Measurements from ENCODE around the gene GPR42. TPM values are rescaled to one million over a fixed set of nuclear protein-coding genes. Genes with fewer than 3 reads are reported as not detected.
"Not testable (repeated sequence)": the region's sequence is repeated elsewhere in the genome, so short reads cannot be mapped to it uniquely, and the experiment has no call there.

GPR42 gene
- total and polyA plus RNA-seq, 10 donors: 0.09 to 0.67 (median 0.63) TPM; not detected in 6

DNA sequence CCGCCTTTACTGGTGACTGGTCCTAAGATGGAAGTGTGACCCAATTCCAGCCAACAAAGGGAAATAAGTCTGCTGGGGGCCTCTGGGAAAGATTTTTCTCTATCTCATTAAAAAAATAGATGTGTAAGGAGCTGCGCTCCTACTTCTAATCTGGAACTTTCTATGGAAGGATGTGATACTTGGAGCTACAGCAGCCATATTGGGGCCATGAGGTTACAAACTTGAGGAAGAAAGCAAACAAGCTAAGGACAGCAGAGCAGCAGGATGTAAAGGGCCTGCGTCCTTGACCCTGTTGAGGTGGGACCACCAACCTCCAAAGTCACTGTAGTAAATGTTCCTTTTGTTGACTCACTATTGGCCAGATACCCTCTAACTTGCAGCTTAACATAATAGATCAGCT lies 7.5 kb downstream of the GPR42 start:
- H3K4me1 ChIP-seq: peaks cover 0 to 30% (median 12%) of the 10 kb centered on the region in 6 donors
- no peaks in the 10 kb centered on the region for H3K36me3 ChIP-seq
- no peak for DNase-seq
- intact Hi-C loops (cut with DNase I; ENCODE audit: low total_unique reads): no loop called here
- H3K27me3 ChIP-seq (replicated peaks in 1 of 7): peaks cover 0 to 12% (median 0%) of the 10 kb centered on the region in 7 donors
- 91 to 97% (median 96%) methylated on average over 3 of the region's 3 CpGs for WGBS, 5 donors
- no peak overlapping the region for H3K27ac ChIP-seq
- peaks cover 0 to 6% (median 0%) of the 10 kb centered on the region in 8 donors for H3K9me3 ChIP-seq
- no peak for TF ChIP-seq POLR2A (IDR thresholded peaks at IDR 0.05)
- TF ChIP-seq POLR2AphosphoS5 (IDR thresholded peaks at IDR 0.05): no peak
- TF ChIP-seq, protein P1, sequence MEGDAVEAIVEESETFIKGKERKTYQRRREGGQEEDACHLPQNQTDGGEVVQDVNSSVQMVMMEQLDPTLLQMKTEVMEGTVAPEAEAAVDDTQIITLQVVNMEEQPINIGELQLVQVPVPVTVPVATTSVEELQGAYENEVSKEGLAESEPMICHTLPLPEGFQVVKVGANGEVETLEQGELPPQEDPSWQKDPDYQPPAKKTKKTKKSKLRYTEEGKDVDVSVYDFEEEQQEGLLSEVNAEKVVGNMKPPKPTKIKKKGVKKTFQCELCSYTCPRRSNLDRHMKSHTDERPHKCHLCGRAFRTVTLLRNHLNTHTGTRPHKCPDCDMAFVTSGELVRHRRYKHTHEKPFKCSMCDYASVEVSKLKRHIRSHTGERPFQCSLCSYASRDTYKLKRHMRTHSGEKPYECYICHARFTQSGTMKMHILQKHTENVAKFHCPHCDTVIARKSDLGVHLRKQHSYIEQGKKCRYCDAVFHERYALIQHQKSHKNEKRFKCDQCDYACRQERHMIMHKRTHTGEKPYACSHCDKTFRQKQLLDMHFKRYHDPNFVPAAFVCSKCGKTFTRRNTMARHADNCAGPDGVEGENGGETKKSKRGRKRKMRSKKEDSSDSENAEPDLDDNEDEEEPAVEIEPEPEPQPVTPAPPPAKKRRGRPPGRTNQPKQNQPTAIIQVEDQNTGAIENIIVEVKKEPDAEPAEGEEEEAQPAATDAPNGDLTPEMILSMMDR (IDR thresholded peaks at IDR 0.05 in 8 of 11, conservative IDR thresholded peaks at IDR 0.05 in 3 of 11): no peak
- no peak overlapping the region for H3K4me3 ChIP-seq

- WGBS, 5 donors: 87 to 96% (median 95%) methylated on average over 5 of the region's 5 CpGs
- H3K36me3 ChIP-seq; H3K9me3 ChIP-seq; H3K4me3 ChIP-seq; intact Hi-C loops (cut with DNase I; ENCODE audit: low total_unique reads); DNase-seq; H3K27ac ChIP-seq: not testable (repeated sequence)
- H3K4me1 ChIP-seq: peaks cover 0 to 30% (median 12%) of the 10 kb centered on the region in 6 donors
- H3K27me3 ChIP-seq (replicated peaks in 1 of 7): peaks cover 0 to 16% (median 0%) of the 10 kb centered on the region in 7 donors
Observed at GRCh38 chr19:35379545-35379944, 8.7 kb downstream of the GPR42 start.

- no peak for TF ChIP-seq POLR2AphosphoS5 (IDR thresholded peaks at IDR 0.05)
- Histone ChIP-seq H3K9me3 (peaks cover 0 to 13% (median 4%) of the 10 kb centered on the region in 8 donors), H3K27ac (no peak overlapping the region), H3K27me3 (replicated peaks in 1 of 7) (peaks cover 0 to 17% (median 0%) of the 10 kb centered on the region in 7 donors), H3K4me3 (no peak overlapping the region), H3K36me3 (no peaks in the 10 kb centered on the region), H3K4me1 (peaks cover 0 to 25% (median 11%) of the 10 kb centered on the region in 6 donors)
- intact Hi-C loops (cut with DNase I; ENCODE audit: low total_unique reads): no loop called here
- 51 to 73% (median 67%) methylated on average over 1 of the region's 1 CpG for WGBS, 5 donors
- DNase-seq: no peak
Observed at GRCh38 chr19:35379992-35380391, 9.1 kb downstream of the GPR42 start.

- peaks cover 0 to 19% (median 10%) of the 10 kb centered on the region in 8 donors for H3K9me3 ChIP-seq
- WGBS, 5 donors: 48 to 76% (median 64%) methylated on average over 9 of the region's 9 CpGs
- H3K36me3 ChIP-seq: no peaks in the 10 kb centered on the region
- H3K27me3 ChIP-seq (replicated peaks in 1 of 7): peaks cover 0 to 17% (median 0%) of the 10 kb centered on the region in 7 donors
- H3K4me3 ChIP-seq: no peak overlapping the region
- no peak for DNase-seq
- no peak for TF ChIP-seq POLR2A (IDR thresholded peaks at IDR 0.05)
- TF ChIP-seq, protein P1 (IDR thresholded peaks at IDR 0.05 in 8 of 11, conservative IDR thresholded peaks at IDR 0.05 in 3 of 11): no peak
- TF ChIP-seq POLR2AphosphoS5 (IDR thresholded peaks at IDR 0.05): no peak
- intact Hi-C loops (cut with DNase I; ENCODE audit: low total_unique reads): no loop called here
- H3K27ac ChIP-seq: no peak overlapping the region
- peaks cover 0 to 19% (median 9%) of the 10 kb centered on the region in 6 donors for H3K4me1 ChIP-seq
Observed at GRCh38 chr19:35380450-35381124, 9.7 kb downstream of the GPR42 start.

- Histone ChIP-seq H3K27me3 (replicated peaks in 1 of 7) (peaks cover 0 to 17% (median 0%) of the 10 kb centered on the region in 7 donors), H3K4me3 (no peak overlapping the region), H3K9me3 (peaks cover 0 to 26% (median 17%) of the 10 kb centered on the region in 8 donors), H3K4me1 (peaks cover 0 to 12% (median 7%) of the 10 kb centered on the region in 6 donors), H3K27ac (no peak overlapping the region), H3K36me3 (no peaks in the 10 kb centered on the region)
- 49 to 74% (median 70%) methylated on average over 3 of the region's 3 CpGs for WGBS, 5 donors
- no peak for DNase-seq
- intact Hi-C loops (cut with DNase I; ENCODE audit: low total_unique reads): no loop called here
- TF ChIP-seq, protein P1 (IDR thresholded peaks at IDR 0.05 in 8 of 11, conservative IDR thresholded peaks at IDR 0.05 in 3 of 11): no peak
- TF ChIP-seq POLR2A (IDR thresholded peaks at IDR 0.05): no peak
- no peak for TF ChIP-seq POLR2AphosphoS5 (IDR thresholded peaks at IDR 0.05)
Observed at GRCh38 chr19:35381318-35381717, 10.4 kb downstream of the GPR42 start.

Measured in spleen (tissue), 11 donors.